OCI-LY7 (cell line): Measurements from ENCODE around the gene CACNA1D. TPM values are rescaled to one million over a fixed set of nuclear protein-coding genes. Genes with fewer than 3 reads are reported as not detected.

Experiments
- BruUV-seq: library from RNA; stranded (reverse); fragments of 400-500 nt; replicated peaks from 2 replicates; lab custom pipeline; 2021; lab: Mats Ljungman, UMichigan
- CTCF ChIA-PET: fragments of 300-600 bp; sonication (Branson Sonifier 250); formaldehyde crosslinking; loops from one replicate; lab custom pipeline; 2022; ENCODE audit warnings: antibody characterized with exemption; ENCODE audit not compliant: unreplicated experiment; lab: Charles Lee
- POLR2A ChIA-PET: fragments of 300-600 bp; sonication (Branson Sonifier 250); formaldehyde crosslinking; loops from one replicate; lab custom pipeline; 2022; ENCODE audit warnings: antibody characterized with exemption; lab: Charles Lee
- DNase-seq: peaks from one replicate; pipeline ENCODE4 v3.0.0-alpha.2; 2015; ENCODE audit warnings: low spot score
- H2AFZ ChIP-seq: fragments of 200-600 bp; sonication (generic), shearing (Covaris generic); 2 replicates; pipeline ENCODE4 v1.6.1; 2014; ENCODE audit warnings: mild to moderate bottlenecking, antibody characterized with exemption, low read length, moderate library complexity
- H3K27ac ChIP-seq: fragments of 200-600 bp; sonication (generic); 2 replicates; pipeline ENCODE4 v1.5.1; 2014; ENCODE audit warnings: mixed run types, low read depth, mild to moderate bottlenecking, moderate library complexity, low read length, inconsistent platforms; ENCODE audit not compliant: poor library complexity, severe bottlenecking
- H3K36me3 ChIP-seq: fragments of 200-600 bp; sonication (generic); 2 replicates; pipeline ENCODE4 v1.6.1; 2014; ENCODE audit warnings: mild to moderate bottlenecking, antibody characterized with exemption, low read length, moderate library complexity, mixed read lengths; ENCODE audit not compliant: insufficient read depth
- H3K4me1 ChIP-seq: fragments of 200-600 bp; sonication (generic); 2 replicates; pipeline ENCODE4 v1.5.1; 2014; ENCODE audit warnings: mild to moderate bottlenecking, low read length; ENCODE audit not compliant: insufficient read depth, poor library complexity, severe bottlenecking
- H3K4me2 ChIP-seq: fragments of 200-600 bp; sonication (generic); 2 replicates; pipeline ENCODE4 v1.6.1; 2014; ENCODE audit warnings: mild to moderate bottlenecking, low read length
- H3K4me3 ChIP-seq: fragments of 200-600 bp; sonication (generic); 2 replicates; pipeline ENCODE4 v1.5.1; 2014; ENCODE audit warnings: mild to moderate bottlenecking, low read depth, low read length; ENCODE audit not compliant: poor library complexity, severe bottlenecking
- H3K79me2 ChIP-seq: fragments of 200-600 bp; sonication (generic); 2 replicates; pipeline ENCODE4 v1.6.1; 2016; ENCODE audit warnings: low read depth, mild to moderate bottlenecking, low read length, moderate library complexity, mixed read lengths; ENCODE audit not compliant: insufficient read depth
- H3K9me2 ChIP-seq: fragments of 200-600 bp; sonication (generic); 2 replicates; pipeline ENCODE4 v1.6.1; 2016; ENCODE audit warnings: mild to moderate bottlenecking, low read length, mixed read lengths; ENCODE audit not compliant: insufficient read depth
- H3K9me3 ChIP-seq: fragments of 200-600 bp; sonication (generic); 2 replicates; pipeline ENCODE4 v1.6.1; 2014; ENCODE audit warnings: mild to moderate bottlenecking, mixed run types, low read length, mixed read lengths
- H4K20me1 ChIP-seq: fragments of 200-600 bp; sonication (generic); 2 replicates; pipeline ENCODE4 v1.6.1; 2014; ENCODE audit warnings: mild to moderate bottlenecking, antibody characterized with exemption, low read length, moderate library complexity, mixed read lengths; ENCODE audit not compliant: insufficient read depth
- CTCF ChIP-seq: fragments of 200-600 bp; sonication (generic); conservative IDR thresholded peaks from 2 replicates; pipeline ENCODE4 v1.5.1; 2014; ENCODE audit warnings: mild to moderate bottlenecking, antibody characterized with exemption, low read length, moderate library complexity, mixed read lengths
- EZH2phosphoT487 ChIP-seq: fragments of 200-600 bp; sonication (generic); IDR thresholded peaks from 2 replicates; pipeline ENCODE4 v1.6.1; 2018; ENCODE audit warnings: low read depth, borderline replicate concordance, mild to moderate bottlenecking, mixed run types, antibody characterized with exemption, low read length, moderate library complexity, mixed read lengths
- intact Hi-C: fragments of 100-400 bp; cut with micrococcal nuclease; formaldehyde crosslinking; loops from one replicate; pipeline ENCODE4 v1.10.0; 2022; ENCODE audit not compliant: unreplicated experiment
- total RNA-seq, 2 experiments: library from RNA; depleted of rRNA in 1 of 2; stranded (reverse); fragments of >200 nt in 1 of 2; shearing (Covaris generic) in 1 of 2; gene quantifications; 2 replicates each; pipeline ENCODE4 v1.2.3, GENCODE V29; 2014 to 2022

Gene CACNA1D
- total RNA-seq, 2 experiments from 2014 or later = 0.42 TPM; not detected in 1

GRCh38 chr3:53713626-53714025 is 219.2 kb downstream of the CACNA1D start:
- no peak for DNase-seq
- Histone ChIP-seq H3K27ac (no peak overlapping the region), H3K4me1 (no peaks in the 10 kb centered on the region), H3K36me3 (no peaks in the 10 kb centered on the region), H3K4me3 (no peak overlapping the region), H3K9me3 (no peaks in the 10 kb centered on the region), H4K20me1 (no peaks in the 10 kb centered on the region), H2AFZ (no peak overlapping the region), H3K4me2 (no peak overlapping the region), H3K79me2 (no peaks in the 10 kb centered on the region), H3K9me2 (no peaks in the 10 kb centered on the region)
- BruUV-seq = no TSS peak
- ChIA-PET POLR2A (no interaction called here), CTCF (no interaction called here)
- intact Hi-C loops = loop anchor here (5.0 kb wide), 1 partner anchor 601 kb away; no protein-coding TSS in a partner anchor
- TF ChIP-seq EZH2phosphoT487 = no peak
- no peak for TF ChIP-seq CTCF

- Histone ChIP-seq H2AFZ (no peak overlapping the region), H4K20me1 (no peaks in the 10 kb centered on the region), H3K9me3 (no peaks in the 10 kb centered on the region), H3K27ac (no peak overlapping the region), H3K79me2 (no peaks in the 10 kb centered on the region), H3K36me3 (no peaks in the 10 kb centered on the region), H3K4me2 (no peak overlapping the region), H3K9me2 (no peaks in the 10 kb centered on the region), H3K4me3 (no peak overlapping the region), H3K4me1 (no peaks in the 10 kb centered on the region)
- intact Hi-C loops = no loop called here
- ChIA-PET CTCF (no interaction called here), POLR2A (no interaction called here)
- no peak for DNase-seq
- TF ChIP-seq EZH2phosphoT487 (no peak), CTCF (no peak)
- BruUV-seq = no TSS peak
Measured at GRCh38 chr3:53715815-53716483, 221.5 kb downstream of the CACNA1D start.

GRCh38 chr3:53716998-53717397 is 222.6 kb downstream of the CACNA1D start:
- Histone ChIP-seq H3K79me2 (no peaks in the 10 kb centered on the region), H3K4me1 (no peaks in the 10 kb centered on the region), H3K4me3 (no peak overlapping the region), H3K9me3 (no peaks in the 10 kb centered on the region), H3K4me2 (no peak overlapping the region), H3K27ac (no peak overlapping the region), H3K36me3 (no peaks in the 10 kb centered on the region), H2AFZ (no peak overlapping the region), H4K20me1 (no peaks in the 10 kb centered on the region), H3K9me2 (no peaks in the 10 kb centered on the region)
- BruUV-seq = no TSS peak
- DNase-seq = no peak
- intact Hi-C loops = no loop called here
- ChIA-PET CTCF (no interaction called here), POLR2A (no interaction called here)
- TF ChIP-seq CTCF = no peak
- no peak for TF ChIP-seq EZH2phosphoT487
